HepG2 (cell line): Measurements from ENCODE around the gene HTR3B. TPM values are rescaled to one million over a fixed set of nuclear protein-coding genes. Genes with fewer than 3 reads are reported as not detected.

ENCODE experiments used
- BRD4 ChIP-seq: sonication (generic); formaldehyde crosslinking; IDR thresholded peaks from 2 replicates; pipeline ENCODE4 v1.4.0; 2020; ENCODE audit warnings: missing genetic modification reagents
- FOSL1 ChIP-seq: sonication (generic); formaldehyde crosslinking; IDR thresholded peaks from 2 replicates; pipeline ENCODE4 v1.9.0; 2021; ENCODE audit warnings: missing genetic modification reagents, borderline replicate concordance
- ISL2 ChIP-seq: sonication (generic); formaldehyde crosslinking; IDR thresholded peaks from 2 replicates; pipeline ENCODE4 v1.5.0; 2020; ENCODE audit warnings: missing genetic modification reagents
- ISX ChIP-seq: sonication (generic); formaldehyde crosslinking; conservative IDR thresholded peaks from 2 replicates; pipeline ENCODE4 v1.5.0; 2020; ENCODE audit warnings: missing genetic modification reagents
- MAZ ChIP-seq, 2 experiments: sonication (generic) in 1 of 2; formaldehyde crosslinking in 1 of 2; IDR thresholded peaks; 2 replicates each; pipeline versions ENCODE4 v1.5.0 to v1.6.1; 2012 to 2020; ENCODE audit warnings: low read depth in 2 of 2, mild to moderate bottlenecking in 2 of 2, borderline replicate concordance in 1 of 2, improper control_type of control experiment in 1 of 2, low read length in 1 of 2, missing genetic modification reagents in 1 of 2, moderate library complexity in 1 of 2
- MED1 ChIP-seq: sonication (generic); formaldehyde crosslinking; IDR thresholded peaks from 2 replicates; pipeline ENCODE4 v1.4.0; 2020; ENCODE audit warnings: missing genetic modification reagents
- PHF20 ChIP-seq: sonication (generic); formaldehyde crosslinking; IDR thresholded peaks from 2 replicates; pipeline ENCODE4 v1.5.0; 2020; ENCODE audit warnings: mild to moderate bottlenecking, missing genetic modification reagents
- SIN3A ChIP-seq: IDR thresholded peaks from 2 replicates; pipeline ENCODE4 v1.6.1; 2011; ENCODE audit warnings: low read depth, mild to moderate bottlenecking, control low read depth, low read length, borderline replicate concordance
- ZC3H13 ChIP-seq: sonication (generic); formaldehyde crosslinking; IDR thresholded peaks from 2 replicates; pipeline ENCODE4 v1.8.1; 2023; ENCODE audit warnings: mild to moderate bottlenecking, missing genetic modification reagents, moderate library complexity
- ZNF570 ChIP-seq: sonication (generic); formaldehyde crosslinking; IDR thresholded peaks from 2 replicates; pipeline ENCODE4 v1.4.0; 2020; ENCODE audit warnings: mild to moderate bottlenecking, missing genetic modification reagents, borderline replicate concordance
- ZNF644 ChIP-seq: IDR thresholded peaks from 2 replicates; pipeline ENCODE4 v1.6.1; 2016; ENCODE audit warnings: low read depth
- polyA plus RNA-seq, 8 experiments: library from polyadenylated mRNA; depleted of rRNA in 3 of 8; stranded (reverse) in 7 of 8; unstranded in 1 of 8; fragments of >200 nt; fragmentation: Illumina TruSeq in 4 of 8; extraction: Trizol in 4 of 8; gene quantifications; 2 replicates each; pipeline versions ENCODE4 v1.2.1 to v1.2.3, GENCODE V29; 2011 to 2016; ENCODE audit warnings: low read depth in 4 of 8, missing spikeins in 1 of 8, mixed read lengths in 1 of 8; ENCODE audit not compliant: insufficient read depth in 1 of 8
- total RNA-seq, 5 experiments: library from RNA; depleted of rRNA; stranded (reverse); fragments of >200 nt; fragmentation: Illumina TruSeq; extraction: Trizol; gene quantifications; 2 replicates each; pipeline ENCODE4 v1.2.3, GENCODE V29; 2016; ENCODE audit warnings: low read depth in 1 of 5
- TF ChIP-seq, protein P1 (sequence below): IDR thresholded peaks from 2 replicates; pipeline ENCODE4 v1.6.1; 2012; ENCODE audit warnings: inconsistent platforms
- TF ChIP-seq, protein P2 (sequence below): sonication (generic); formaldehyde crosslinking; conservative IDR thresholded peaks from 2 replicates; pipeline ENCODE4 v1.5.0; 2020; ENCODE audit warnings: missing genetic modification reagents
- TF ChIP-seq, protein P3 (sequence below): sonication (generic); formaldehyde crosslinking; conservative IDR thresholded peaks from 2 replicates; pipeline ENCODE4 v1.4.0; 2020; ENCODE audit warnings: mild to moderate bottlenecking, missing genetic modification reagents, moderate library complexity
- TF ChIP-seq, protein P4 (sequence below): sonication (generic); formaldehyde crosslinking; IDR thresholded peaks from 2 replicates; pipeline ENCODE4 v1.8.0; 2022; ENCODE audit warnings: missing genetic modification reagents, mild to moderate bottlenecking, inconsistent platforms, borderline replicate concordance
- TF ChIP-seq, protein P5 (sequence below): IDR thresholded peaks from 2 replicates; pipeline ENCODE4 v1.6.1; 2016; ENCODE audit warnings: missing compliant biosample characterization, missing genetic modification reagents, borderline replicate concordance

HTR3B gene
- total and polyA plus RNA-seq, 2 of the 13 experiments (the other 11 are each of a cell fraction or from before 2014, with no cell fraction given) = 0.09 to 1.7 TPM

DNA sequence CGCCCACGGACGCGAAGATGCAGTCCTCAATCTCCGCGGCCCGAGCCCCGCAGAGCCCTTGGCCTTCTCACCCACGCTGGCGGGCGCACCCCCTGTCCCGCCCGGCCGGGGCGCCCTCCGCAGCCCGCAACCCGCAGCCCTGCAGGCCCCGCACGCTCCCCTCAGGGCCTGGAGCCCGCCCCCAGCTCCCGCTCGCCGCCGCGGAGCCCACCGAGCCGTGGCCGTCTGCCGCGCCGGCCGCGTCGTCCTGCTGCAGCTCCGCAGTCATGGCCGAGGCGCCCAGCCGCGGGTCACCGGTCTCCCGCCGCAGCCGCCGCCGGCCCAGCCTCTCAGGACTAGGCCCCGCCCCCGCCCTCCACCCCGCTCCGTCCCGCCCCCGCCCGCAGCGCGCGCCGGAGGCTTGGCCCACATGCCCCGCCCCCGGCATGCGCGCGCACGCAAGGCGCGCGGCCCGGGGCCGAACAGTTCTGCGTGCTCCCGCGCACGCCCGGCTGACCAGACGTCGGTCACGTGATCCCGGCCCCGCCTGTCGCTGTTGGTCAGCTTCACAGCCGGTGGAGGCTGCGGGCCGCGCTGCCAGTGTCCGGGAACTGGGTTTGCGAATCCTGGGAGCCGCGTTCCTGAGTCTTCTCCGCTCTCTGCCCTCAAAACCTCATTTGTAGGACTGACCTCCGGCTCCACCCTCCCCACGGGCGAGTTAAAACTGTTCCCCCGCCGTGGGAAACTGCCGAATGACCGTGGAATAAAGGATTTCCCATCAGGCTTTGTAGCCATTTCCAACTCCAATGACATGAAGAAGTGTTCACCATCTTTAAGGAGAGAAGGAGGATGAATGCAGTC is 29.1 kb upstream of the HTR3B start, which contains the start of gene USP28 (continued):
- TF ChIP-seq SIN3A (peak; percentile 65; the same call in 1 of the 2 replicates), FOSL1 (CRISPR knock-in tag) (no peak), BRD4 (peak; percentile 68; the same call in 1 of the 2 replicates), ISX (peak; percentile 60; the same call in 1 of the 2 replicates), MAZ (IDR thresholded peaks at IDR 0.05; ENCODE audit: borderline replicate concordance, low read depth, low read length) (peak; percentile 60; the same call in 1 of the 2 replicates), MAZ (CRISPR knock-in tag; IDR thresholded peaks at IDR 0.05; ENCODE audit: low read depth) (no peak), ISL2 (CRISPR knock-in tag) (peak; percentile 58), ZNF644 (CRISPR knock-in tag) (0 out of 2 replicates have a peak, but pooled peaks have one; percentile 24), PHF20 (CRISPR knock-in tag) (peak; percentile 66), MED1 (CRISPR knock-in tag) (peak; percentile 63), ZNF570 (no peak), ZC3H13 (peak; percentile 67; the same call in 1 of the 2 replicates)
- TF ChIP-seq, protein P1, sequence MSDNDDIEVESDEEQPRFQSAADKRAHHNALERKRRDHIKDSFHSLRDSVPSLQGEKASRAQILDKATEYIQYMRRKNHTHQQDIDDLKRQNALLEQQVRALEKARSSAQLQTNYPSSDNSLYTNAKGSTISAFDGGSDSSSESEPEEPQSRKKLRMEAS = peak; percentile 71
- TF ChIP-seq, protein P2, sequence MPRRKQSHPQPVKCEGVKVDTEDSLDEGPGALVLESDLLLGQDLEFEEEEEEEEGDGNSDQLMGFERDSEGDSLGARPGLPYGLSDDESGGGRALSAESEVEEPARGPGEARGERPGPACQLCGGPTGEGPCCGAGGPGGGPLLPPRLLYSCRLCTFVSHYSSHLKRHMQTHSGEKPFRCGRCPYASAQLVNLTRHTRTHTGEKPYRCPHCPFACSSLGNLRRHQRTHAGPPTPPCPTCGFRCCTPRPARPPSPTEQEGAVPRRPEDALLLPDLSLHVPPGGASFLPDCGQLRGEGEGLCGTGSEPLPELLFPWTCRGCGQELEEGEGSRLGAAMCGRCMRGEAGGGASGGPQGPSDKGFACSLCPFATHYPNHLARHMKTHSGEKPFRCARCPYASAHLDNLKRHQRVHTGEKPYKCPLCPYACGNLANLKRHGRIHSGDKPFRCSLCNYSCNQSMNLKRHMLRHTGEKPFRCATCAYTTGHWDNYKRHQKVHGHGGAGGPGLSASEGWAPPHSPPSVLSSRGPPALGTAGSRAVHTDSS (CRISPR knock-in tag) = no peak
- TF ChIP-seq, protein P3, sequence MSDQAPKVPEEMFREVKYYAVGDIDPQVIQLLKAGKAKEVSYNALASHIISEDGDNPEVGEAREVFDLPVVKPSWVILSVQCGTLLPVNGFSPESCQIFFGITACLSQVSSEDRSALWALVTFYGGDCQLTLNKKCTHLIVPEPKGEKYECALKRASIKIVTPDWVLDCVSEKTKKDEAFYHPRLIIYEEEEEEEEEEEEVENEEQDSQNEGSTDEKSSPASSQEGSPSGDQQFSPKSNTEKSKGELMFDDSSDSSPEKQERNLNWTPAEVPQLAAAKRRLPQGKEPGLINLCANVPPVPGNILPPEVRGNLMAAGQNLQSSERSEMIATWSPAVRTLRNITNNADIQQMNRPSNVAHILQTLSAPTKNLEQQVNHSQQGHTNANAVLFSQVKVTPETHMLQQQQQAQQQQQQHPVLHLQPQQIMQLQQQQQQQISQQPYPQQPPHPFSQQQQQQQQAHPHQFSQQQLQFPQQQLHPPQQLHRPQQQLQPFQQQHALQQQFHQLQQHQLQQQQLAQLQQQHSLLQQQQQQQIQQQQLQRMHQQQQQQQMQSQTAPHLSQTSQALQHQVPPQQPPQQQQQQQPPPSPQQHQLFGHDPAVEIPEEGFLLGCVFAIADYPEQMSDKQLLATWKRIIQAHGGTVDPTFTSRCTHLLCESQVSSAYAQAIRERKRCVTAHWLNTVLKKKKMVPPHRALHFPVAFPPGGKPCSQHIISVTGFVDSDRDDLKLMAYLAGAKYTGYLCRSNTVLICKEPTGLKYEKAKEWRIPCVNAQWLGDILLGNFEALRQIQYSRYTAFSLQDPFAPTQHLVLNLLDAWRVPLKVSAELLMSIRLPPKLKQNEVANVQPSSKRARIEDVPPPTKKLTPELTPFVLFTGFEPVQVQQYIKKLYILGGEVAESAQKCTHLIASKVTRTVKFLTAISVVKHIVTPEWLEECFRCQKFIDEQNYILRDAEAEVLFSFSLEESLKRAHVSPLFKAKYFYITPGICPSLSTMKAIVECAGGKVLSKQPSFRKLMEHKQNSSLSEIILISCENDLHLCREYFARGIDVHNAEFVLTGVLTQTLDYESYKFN (CRISPR knock-in tag) = peak; percentile 32; the same call in 1 of the 2 replicates
- TF ChIP-seq, protein P4, sequence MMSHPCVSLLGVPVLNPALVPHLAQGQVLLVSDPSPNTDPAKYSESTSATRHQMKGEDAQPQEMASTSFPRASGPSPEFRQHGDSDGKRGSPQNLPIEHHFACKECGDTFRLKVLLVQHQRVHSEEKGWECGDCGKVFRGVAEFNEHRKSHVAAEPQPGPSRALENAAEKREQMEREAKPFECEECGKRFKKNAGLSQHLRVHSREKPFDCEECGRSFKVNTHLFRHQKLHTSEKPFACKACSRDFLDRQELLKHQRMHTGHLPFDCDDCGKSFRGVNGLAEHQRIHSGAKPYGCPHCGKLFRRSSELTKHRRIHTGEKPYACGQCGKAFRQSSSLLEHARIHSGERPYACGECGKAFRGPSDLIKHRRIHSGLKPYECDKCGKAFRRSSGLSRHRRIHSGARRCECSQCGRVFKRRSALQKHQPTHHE = 0 out of 2 replicates have a peak, but pooled peaks have one; percentile 55
- TF ChIP-seq, protein P5, sequence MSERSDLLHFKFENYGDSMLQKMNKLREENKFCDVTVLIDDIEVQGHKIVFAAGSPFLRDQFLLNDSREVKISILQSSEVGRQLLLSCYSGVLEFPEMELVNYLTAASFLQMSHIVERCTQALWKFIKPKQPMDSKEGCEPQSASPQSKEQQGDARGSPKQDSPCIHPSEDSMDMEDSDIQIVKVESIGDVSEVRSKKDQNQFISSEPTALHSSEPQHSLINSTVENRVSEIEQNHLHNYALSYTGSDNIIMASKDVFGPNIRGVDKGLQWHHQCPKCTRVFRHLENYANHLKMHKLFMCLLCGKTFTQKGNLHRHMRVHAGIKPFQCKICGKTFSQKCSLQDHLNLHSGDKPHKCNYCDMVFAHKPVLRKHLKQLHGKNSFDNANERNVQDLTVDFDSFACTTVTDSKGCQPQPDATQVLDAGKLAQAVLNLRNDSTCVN = no peak
